ENCODE results near the gene FILIP1. TPM values are rescaled to one million over a fixed set of nuclear protein-coding genes. Genes with fewer than 3 reads are reported as not detected.

FILIP1 gene
- total and polyA plus RNA-seq, 10 of the 15 experiments (the other 5 are each of a cell fraction or from before 2014, with no cell fraction given) = 0.23 to 2.0 (median 0.44) TPM

DNA sequence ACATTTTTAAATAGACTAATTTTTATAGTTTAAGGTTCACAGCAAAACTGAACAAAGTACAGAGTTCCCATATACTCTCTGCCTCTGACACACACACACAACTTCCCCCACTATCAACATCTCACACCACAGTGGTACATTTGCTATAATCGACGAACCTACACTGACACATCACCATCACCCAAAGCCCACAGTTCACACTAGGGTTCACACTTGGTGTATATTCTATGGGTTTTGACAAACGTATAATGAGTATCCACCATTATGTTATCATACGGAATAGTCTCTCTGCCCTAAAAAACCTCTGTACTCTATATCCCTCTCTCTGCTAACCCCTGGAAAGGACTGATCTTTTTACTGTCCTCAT lies 224.6 kb downstream of the FILIP1 start:
- Histone ChIP-seq H3K27me3 (replicated peaks in 1 of 2; ENCODE audit: control insufficient read depth in 2 of 2, insufficient read depth in 2 of 2, low read length in 1 of 2) (no peaks in the 10 kb centered on the region), H3K9me3 (replicated peaks; ENCODE audit: control insufficient read depth, insufficient read depth, low read length) (peaks cover 18% of the 10 kb centered on the region), H3K36me3 (ENCODE audit: control insufficient read depth in 2 of 2, insufficient read depth in 2 of 2, low read length in 1 of 2) (peaks cover 7 to 25% of the 10 kb centered on the region in 2 experiments), H3K9ac (ENCODE audit: control insufficient read depth, insufficient read depth, low read length) (no peak overlapping the region), H3K27ac (ENCODE audit: control insufficient read depth, insufficient read depth) (no peak overlapping the region; the same call in 1 of the 2 replicates), H3K4me3 (no peak overlapping the region), H3K79me2 (ENCODE audit: control insufficient read depth, insufficient read depth, low read length) (peaks cover 77% of the 10 kb centered on the region), H3K4me1 (ENCODE audit: control insufficient read depth, insufficient read depth, low read length) (no peaks in the 10 kb centered on the region), H2AFZ (ENCODE audit: control insufficient read depth, low read depth, low read length) (no peak overlapping the region), H3K4me2 (ENCODE audit: control insufficient read depth, insufficient read depth) (0 out of 2 replicates have a peak overlapping the region, but pooled peaks have one; percentile 10), H4K20me1 (ENCODE audit: control insufficient read depth, insufficient read depth) (no peaks in the 10 kb centered on the region)
- RAD21 ChIA-PET (ENCODE audit: unreplicated experiment) = interaction anchor here (1.2 to 9.2 kb wide), 4 partner anchors 13 to 32 kb away, joined by 3 to 142 read pairs (median 34); partner anchors contain the start of gene TMEM30A
- SMC1A ChIA-PET (ENCODE audit: uncharacterized antibody, unreplicated experiment) = interaction anchor here (1.0 to 8.5 kb wide), 8 partner anchors 13 to 277 kb away, joined by 3 to 196 read pairs (median 15); partner anchors contain the start of genes FILIP1 and TMEM30A
- in situ Hi-C loops (cut with MboI) = no loop called here
- CTCF ChIA-PET = interaction anchor here (1.3 to 6.7 kb wide), 8 partner anchors 13 to 258 kb away, joined by 4 to 163 read pairs (median 38); partner anchors contain the start of gene TMEM30A
- POLR2A ChIA-PET = interaction anchor here (1.2 to 2.0 kb wide), 4 partner anchors 11 to 28 kb away, joined by 3 to 11 read pairs (median 10); partner anchors contain the start of gene TMEM30A
- intact Hi-C loops (cut with micrococcal nuclease; ENCODE audit: unreplicated experiment) = no loop called here
- BruUV-seq (replicated peaks) = no TSS peak
- 98% methylated on average over 4 of the region's 4 CpGs for WGBS (ENCODE audit: insufficient coverage, insufficient replicate concordance, low lambda C conversion rate, missing lambda C conversion rate)
- peak; percentile 16 for ATAC-seq
- TF ChIP-seq, protein P1, sequence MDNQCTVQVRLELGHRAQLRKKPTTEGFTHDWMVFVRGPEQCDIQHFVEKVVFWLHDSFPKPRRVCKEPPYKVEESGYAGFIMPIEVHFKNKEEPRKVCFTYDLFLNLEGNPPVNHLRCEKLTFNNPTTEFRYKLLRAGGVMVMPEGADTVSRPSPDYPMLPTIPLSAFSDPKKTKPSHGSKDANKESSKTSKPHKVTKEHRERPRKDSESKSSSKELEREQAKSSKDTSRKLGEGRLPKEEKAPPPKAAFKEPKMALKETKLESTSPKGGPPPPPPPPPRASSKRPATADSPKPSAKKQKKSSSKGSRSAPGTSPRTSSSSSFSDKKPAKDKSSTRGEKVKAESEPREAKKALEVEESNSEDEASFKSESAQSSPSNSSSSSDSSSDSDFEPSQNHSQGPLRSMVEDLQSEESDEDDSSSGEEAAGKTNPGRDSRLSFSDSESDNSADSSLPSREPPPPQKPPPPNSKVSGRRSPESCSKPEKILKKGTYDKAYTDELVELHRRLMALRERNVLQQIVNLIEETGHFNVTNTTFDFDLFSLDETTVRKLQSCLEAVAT (IDR thresholded peaks at IDR 0.05) = peak; percentile 40; the same call in 1 of the 2 replicates
- TF ChIP-seq, protein P2, sequence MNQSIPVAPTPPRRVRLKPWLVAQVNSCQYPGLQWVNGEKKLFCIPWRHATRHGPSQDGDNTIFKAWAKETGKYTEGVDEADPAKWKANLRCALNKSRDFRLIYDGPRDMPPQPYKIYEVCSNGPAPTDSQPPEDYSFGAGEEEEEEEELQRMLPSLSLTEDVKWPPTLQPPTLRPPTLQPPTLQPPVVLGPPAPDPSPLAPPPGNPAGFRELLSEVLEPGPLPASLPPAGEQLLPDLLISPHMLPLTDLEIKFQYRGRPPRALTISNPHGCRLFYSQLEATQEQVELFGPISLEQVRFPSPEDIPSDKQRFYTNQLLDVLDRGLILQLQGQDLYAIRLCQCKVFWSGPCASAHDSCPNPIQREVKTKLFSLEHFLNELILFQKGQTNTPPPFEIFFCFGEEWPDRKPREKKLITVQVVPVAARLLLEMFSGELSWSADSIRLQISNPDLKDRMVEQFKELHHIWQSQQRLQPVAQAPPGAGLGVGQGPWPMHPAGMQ (IDR thresholded peaks at IDR 0.05; ENCODE audit: borderline replicate concordance) = no peak
- no peak for DNase-seq (ENCODE audit: low read depth, low spot score)
- no peak for FAIRE-seq

Data from GM12878 (cell line).